HG02870 (cell line): ENCODE data around the gene ZBTB9.

Experiments
- ATAC-seq: cut with Tn5 transposase; IDR thresholded peaks from one replicate; pipeline ENCODE4 v1.9.1; 2021; ENCODE audit warnings: mild to moderate bottlenecking, moderate library complexity; ENCODE audit not compliant: unreplicated experiment

ZBTB9 gene

GRCh38 chr6:33454009-33454946 lies at the start of gene ZBTB9:
TSS of gene ZBTB9 (plus strand) at chr6:33454576. CDS start at chr6:33455101, 525 bp downstream.
- peak; percentile 97 for ATAC-seq

- ATAC-seq = no peak
Measured at GRCh38 chr6:33404884-33405283, 49.5 kb upstream of the ZBTB9 start.

DNA sequence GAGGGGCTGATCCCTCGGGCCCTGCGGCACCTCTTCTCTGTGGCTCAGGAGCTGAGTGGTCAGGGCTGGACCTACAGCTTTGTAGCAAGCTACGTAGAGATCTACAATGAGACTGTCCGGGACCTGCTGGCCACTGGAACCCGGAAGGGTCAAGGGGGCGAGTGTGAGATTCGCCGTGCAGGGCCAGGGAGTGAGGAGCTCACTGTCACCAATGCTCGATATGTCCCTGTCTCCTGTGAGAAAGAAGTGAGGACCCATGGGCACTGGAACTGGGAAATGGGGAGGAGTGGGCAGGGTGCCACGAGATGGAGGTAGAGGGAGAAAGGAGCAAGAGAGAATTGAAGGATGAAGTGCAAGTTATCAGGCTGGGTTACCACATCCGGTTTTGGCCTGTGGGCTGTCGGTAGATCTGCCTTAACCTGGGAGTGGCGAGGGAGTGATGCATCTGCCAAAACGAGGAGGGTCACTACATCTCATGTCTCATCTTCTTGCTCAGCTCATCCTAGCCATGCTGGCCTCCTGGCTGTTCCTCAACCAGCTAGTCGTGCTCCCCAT lies 48.9 kb upstream of the ZBTB9 start:
- ATAC-seq = no peak

GRCh38 chr6:33406126-33406525 lies 48.2 kb upstream of the ZBTB9 start:
- ATAC-seq = no peak

DNA sequence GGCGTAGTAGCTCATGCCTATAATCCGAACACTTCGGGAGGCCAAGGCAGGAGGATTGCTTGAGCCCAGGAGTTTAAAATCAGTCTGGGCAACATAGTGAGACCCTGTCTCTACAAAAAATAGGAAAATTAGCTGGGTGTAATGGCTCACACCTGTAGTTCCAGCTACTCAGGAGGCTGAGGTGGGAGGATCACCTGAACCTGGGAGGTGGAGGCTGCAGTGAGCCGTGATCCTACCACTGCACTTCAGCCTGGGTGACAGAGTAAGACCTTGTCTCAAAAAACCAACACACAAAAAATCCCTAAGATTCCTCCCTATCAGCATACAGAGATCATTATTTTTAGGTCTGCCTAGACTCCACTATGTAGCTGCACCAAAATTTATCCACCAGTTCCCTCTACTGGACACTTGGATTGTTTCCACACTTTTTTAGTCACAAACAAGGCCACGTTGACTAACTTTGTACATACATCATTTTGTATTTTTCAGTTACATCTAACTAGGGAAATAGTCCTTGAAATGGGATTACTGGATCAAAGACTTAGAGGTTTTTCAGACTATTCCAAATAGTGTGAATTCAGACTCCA lies 47.2 kb upstream of the ZBTB9 start:
- no peak for ATAC-seq

- peak; percentile 80 for ATAC-seq
Measured at GRCh38 chr6:33410050-33410710, 44.2 kb upstream of the ZBTB9 start.

DNA sequence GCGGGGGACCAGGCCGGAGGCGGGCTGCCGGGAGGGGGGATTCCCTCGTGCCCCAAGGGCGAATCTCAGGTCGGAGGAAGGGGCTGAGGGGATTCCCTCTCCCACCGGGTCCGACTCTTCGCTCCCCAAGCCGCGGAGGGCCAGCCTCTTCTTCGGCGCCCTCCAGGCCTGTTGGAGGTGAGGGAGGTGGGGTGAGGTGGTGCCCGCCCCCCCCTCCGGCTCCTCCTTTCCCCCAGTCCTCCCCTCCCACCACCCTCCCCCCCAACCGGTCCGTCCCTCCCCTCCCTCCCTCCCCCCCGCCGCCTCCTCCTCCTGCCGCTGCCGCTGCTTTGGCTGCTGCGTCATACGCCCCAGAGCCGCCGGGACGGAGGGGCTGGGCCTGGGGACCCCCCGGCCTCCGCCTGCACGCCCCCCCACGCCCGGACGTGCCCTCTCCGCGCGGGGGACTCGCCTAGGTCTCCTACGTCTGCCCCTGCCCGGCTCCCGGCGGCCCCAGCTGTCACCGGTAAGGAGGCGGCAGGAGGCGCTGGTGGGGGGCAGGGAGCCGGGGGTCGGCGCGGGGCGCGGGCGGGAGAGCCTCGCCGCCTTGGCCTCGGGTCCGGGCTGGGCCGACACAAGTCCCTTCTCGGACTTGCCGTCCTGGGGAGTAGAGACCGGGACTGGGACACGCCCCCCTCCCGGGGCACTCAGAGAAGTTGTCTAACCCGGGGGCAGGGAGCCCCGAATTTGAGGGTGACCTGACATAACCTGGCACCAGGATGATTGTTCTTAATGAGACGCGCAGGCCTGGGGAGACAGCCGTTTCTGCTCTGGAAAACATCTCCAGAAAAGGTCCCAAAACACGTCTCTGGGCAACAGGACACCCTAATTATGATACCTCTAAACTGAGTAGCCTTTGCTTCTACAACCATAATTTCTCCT lies 43.4 kb upstream of the ZBTB9 start, which contains the start of gene PHF1:
PHF1 (plus strand) TSS at position 304 of the 921 bp plus-strand sequence. CDS start 1,250 bp downstream, outside the sequence.
- ATAC-seq = peak; percentile 25

GRCh38 chr6:33411632-33412005 lies 42.8 kb upstream of the ZBTB9 start:
- no peak for ATAC-seq

DNA sequence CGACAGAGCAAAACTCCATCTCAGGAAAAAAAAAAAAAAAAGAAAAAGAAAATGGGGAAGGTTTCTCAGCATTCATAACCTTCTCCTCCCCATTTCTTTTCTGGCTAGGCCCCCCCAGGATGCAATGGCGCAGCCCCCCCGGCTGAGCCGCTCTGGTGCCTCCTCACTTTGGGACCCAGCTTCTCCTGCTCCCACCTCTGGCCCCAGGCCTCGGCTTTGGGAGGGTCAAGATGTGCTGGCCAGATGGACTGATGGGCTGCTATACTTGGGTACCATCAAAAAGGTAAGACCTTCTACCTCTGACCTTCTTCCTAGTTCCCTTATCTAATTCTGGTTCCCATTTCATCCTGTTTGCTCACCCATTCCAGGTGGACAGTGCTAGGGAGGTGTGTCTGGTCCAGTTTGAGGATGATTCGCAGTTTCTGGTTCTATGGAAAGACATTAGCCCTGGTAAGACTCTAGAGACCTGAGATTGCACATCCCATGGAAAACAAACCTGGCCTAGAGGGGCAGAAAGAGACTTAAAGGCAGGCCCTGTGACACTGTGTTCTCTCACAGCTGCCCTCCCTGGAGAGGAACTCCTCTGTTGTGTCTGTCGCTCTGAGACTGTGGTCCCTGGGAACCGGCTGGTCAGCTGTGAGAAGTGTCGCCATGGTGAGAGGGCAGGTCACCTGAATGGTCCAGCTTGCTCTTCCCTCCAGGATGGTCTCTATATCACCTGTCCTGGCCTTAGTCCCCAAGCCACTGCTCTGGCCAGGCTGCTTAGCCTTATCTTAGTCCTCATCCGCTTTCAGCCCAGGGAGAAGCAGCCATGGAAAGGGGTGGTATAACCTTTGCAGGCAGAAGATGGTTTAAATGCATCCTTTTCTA lies 42.0 kb upstream of the ZBTB9 start:
- no peak for ATAC-seq

DNA sequence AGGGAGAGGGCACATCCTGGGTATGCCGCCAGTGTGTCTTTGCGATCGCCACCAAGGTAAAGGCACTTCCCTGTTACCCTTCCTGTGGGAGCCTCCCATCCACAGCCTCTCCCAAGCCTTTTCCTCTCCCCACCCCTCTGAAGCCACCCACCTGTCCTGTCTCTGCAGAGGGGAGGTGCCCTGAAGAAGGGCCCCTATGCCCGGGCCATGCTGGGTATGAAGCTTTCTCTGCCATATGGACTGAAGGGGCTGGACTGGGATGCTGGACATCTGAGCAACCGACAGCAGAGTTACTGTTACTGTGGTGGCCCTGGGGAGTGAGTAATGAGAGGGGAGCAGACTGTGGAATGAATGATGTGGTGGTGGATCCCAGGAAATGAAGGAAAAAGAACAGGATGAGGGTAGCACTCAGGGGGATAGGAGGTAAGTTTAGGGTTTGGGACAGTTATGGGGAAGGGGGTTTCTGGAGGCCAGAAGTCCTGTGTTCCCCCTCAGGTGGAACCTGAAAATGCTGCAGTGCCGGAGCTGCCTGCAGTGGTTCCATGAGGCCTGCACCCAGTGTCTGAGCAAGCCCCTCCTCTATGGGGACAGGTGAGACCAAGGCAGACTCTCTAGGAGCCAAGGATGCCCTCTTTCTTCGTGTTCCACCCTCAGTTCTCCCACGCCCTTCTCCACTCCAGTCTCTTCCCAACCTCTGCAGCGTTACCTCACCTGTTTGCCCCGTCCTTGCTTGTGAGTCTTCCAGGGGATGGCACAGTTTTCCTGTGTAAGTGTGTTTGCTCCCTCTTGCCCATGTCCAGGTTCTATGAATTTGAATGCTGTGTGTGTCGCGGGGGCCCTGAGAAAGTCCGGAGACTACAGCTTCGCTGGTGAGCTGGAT lies 40.9 kb upstream of the ZBTB9 start:
- ATAC-seq = no peak

DNA sequence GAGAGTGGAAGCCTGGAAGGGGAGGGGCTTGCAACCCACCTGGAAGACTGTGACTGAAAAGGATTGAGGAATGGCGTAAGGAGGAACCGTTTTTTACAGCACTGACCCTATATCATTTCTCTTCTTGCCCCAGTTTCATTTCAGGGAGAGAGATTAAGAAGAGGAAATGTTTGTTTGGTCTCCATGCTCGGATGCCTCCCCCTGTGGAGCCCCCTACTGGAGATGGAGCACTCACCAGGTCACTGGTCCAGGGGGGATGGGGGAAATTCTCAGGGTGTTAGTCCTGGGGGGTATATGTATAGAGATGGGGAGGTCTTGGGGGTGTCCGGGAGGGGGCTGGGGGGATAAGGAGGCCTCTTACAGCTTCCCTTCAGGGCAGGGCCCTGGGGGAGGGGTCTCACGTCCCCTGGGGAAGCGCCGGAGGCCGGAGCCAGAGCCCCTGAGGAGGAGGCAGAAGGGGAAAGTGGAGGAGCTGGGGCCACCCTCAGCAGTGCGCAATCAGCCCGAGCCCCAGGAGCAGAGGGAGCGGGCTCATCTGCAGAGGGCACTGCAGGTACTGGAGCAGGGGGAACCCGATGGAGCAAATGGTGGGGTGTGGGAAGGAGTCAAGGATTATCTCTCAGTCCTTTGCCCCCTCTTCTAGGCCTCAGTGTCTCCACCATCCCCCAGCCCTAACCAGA lies 39.6 kb upstream of the ZBTB9 start:
- no peak for ATAC-seq

GRCh38 chr6:33415831-33416230 lies 38.5 kb upstream of the ZBTB9 start:
- ATAC-seq = no peak

DNA sequence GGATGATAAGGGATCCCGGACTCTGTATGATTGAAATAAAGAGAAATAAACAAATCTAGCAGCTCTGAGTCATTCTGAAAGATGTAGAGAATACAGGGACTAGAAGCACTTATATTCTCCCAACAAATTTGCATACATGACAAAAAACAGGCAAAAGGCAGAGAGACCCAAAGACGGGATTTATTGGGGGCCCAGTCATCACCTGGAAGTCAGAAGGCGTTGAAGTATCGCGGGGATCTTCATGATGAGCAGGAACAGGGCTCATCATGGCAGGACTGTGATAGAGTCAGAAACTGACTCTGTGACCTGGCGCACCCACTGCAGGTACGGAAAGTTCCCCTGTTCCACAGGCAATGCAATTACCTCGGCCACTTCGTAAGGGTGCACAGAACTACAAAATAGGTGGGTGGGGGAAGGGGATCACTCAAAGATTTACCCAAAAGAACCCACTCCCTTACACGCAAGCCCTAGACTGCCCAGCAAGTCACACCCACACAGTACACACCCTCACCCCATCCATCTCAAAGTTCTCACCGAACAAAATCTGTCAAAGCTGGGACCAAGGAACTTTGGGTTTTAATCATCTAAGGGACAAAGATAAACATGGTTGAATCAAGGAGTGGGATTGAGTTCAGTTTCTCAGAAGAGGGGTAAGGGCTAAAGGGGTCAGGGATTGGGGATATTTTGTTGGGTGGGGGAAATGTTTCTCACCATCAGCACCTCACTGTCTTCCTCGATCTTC lies 37.8 kb upstream of the ZBTB9 start:
- ATAC-seq = no peak

DNA sequence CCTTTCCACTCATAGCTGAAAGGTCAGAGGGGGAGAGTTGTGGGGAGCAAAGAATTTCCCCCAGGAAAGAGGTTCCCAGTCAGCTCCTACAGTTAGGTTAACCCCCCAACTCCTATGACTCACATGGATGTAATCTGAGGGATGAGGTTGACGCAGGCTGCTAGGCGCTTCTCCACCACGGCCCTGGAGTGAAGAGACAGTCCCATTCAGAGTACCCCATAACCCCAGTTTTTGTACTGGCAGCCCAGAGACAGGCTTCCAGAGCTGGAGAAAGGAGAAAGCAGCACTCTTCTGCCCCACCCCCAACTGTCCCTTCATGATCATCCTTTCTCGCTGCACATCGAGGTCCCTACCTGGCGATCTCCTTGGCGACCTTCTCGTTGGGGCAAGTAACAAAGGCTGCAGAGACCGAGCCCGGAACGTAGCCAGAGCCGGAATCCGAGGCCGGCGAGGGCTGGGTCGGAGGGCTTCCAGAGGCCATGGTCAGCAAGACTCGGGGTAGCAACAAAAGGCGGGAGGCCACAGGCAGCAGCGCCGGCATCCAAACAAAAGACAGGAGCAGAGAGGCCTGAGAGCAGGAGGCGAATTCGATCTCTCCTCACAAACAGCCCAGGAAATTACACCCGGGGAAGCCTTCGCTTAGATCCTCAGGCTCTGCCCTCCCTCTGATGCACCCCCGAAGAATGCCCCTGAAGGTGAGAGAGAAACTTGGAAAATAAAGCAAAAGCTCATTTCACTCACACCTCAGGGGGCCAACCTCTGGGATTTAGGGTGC lies 37.1 kb upstream of the ZBTB9 start:
- ATAC-seq = no peak

DNA sequence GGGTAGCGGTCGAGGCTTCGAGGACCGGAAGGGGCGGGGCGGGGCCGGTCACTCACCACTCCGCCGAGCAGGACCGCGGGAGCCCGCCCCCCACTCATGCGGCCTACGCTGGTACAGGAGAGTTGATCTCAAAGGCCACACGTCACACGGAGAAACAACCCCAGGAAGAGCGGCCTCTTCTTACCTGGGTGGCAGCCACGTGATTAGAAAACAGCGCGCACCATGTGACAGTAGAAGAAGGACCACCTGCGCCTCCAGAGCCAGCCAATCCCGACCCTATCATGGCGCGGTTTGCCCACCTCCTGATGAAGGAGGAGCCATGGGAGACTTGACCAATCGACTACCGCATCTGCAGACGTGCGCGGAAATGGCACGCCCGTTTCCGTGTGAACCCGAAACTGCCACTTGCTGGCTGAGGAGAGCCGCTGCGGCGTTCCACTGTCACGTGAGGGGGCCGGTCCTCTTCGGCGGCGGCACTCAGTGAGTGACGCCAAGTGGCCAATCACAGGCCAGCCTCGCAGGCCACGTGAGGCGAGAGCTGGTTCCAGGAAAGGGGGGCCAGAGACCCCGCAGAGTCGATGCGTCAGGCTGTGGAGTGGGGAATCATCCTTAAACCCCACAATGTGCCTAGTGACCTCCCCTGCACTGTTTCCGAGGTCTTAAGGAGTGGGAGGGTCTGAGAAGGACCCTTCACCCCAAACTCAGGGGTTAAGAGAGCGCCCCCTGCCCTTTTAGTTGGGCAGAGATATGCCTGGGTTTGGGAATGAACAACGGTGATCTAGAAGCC lies 36.3 kb upstream of the ZBTB9 start, which contains the start of gene CUTA:
CUTA (minus strand) TSS at position 205 of the 787 bp plus-strand sequence; CDS start at position 98, 107 bp downstream.
- ATAC-seq = peak; percentile 82
